Ovary (tissue), 3 donors: Measurements from ENCODE around the gene COMMD2.
A peak's percentile ranks its signal among the peaks of the same experiment; 100 is the strongest.

Source experiments
- CTCF ChIP-seq, 3 donors: fragments of 450-650 bp in 2 of 3; fragments of 200-600 bp in 1 of 3; IDR thresholded peaks; one replicate each; pipeline versions ENCODE4 v1.5.1 to v1.8.0; 2016 to 2022; ENCODE audit warnings: antibody characterized with exemption in 3 of 3, mild to moderate bottlenecking in 1 of 3
- EP300 ChIP-seq: sonication (generic); formaldehyde crosslinking; IDR thresholded peaks from one replicate; pipeline ENCODE4 v1.6.1; 2017; ENCODE audit warnings: antibody characterized with exemption
- POLR2A ChIP-seq: fragments of 450-650 bp; IDR thresholded peaks from one replicate; pipeline ENCODE4 v1.6.1; 2017; ENCODE audit warnings: antibody characterized with exemption, mild to moderate bottlenecking, moderate library complexity
- donor health status: DM: no; HTN: no; CAD: no.

GRCh38 chr3:149765762-149766334 lies 13.6 kb upstream of the COMMD2 start:
- TF ChIP-seq CTCF (IDR thresholded peaks at IDR 0.05) = peak in 1 of 3 donors; percentile 20
- no peak for TF ChIP-seq POLR2A
- TF ChIP-seq EP300 = no peak
